K562 (cell line): ENCODE results near the gene GINS2. TPM values are rescaled to one million over a fixed set of nuclear protein-coding genes. Genes with fewer than 3 reads are reported as not detected.
A peak's percentile ranks its signal among the peaks of the same experiment; 100 is the strongest.

Experiments
- DPF2 ChIP-seq: fragments of 450-650 bp; IDR thresholded peaks from 2 replicates; pipeline ENCODE4 v1.6.1; 2016
- KLF1 ChIP-seq: fragments of 450-650 bp; IDR thresholded peaks from 2 replicates; pipeline ENCODE4 v1.6.1; 2016; ENCODE audit warnings: missing genetic modification characterization, missing compliant biosample characterization
- MYC ChIP-seq, 2 experiments: fragments of 250-450 bp in 1 of 2; sonication (Bioruptor Pico) in 1 of 2; IDR thresholded peaks; 2 replicates each; pipeline versions ENCODE4 v1.5.1 to v1.6.1; 2012 to 2021; ENCODE audit warnings: low read depth in 2 of 2, borderline replicate concordance in 1 of 2, improper control_type of control experiment in 1 of 2, low read length in 1 of 2, mild to moderate bottlenecking in 1 of 2, moderate library complexity in 1 of 2
- NFIX ChIP-seq: fragments of 250-450 bp; sonication (Bioruptor Pico); IDR thresholded peaks from 2 replicates; pipeline ENCODE4 v1.4.0; 2020; ENCODE audit warnings: low read depth, mild to moderate bottlenecking, moderate library complexity
- SREBF1 ChIP-seq: fragments of 150-350 bp; IDR thresholded peaks from 2 replicates; pipeline ENCODE4 v1.6.1; 2014; ENCODE audit warnings: antibody characterized with exemption, low read depth, low read length, borderline replicate concordance
- ZC3H4 ChIP-seq: sonication (generic); formaldehyde crosslinking; IDR thresholded peaks from 2 replicates; pipeline ENCODE4 v1.9.0; 2021; ENCODE audit warnings: missing genetic modification reagents, borderline replicate concordance
- ZNF324 ChIP-seq: fragments of 250-450 bp; sonication (Bioruptor Pico); IDR thresholded peaks from 2 replicates; pipeline ENCODE4 v1.4.0; 2020; ENCODE audit warnings: mild to moderate bottlenecking
- ZNF347 ChIP-seq: fragments of 450-650 bp; formaldehyde crosslinking; IDR thresholded peaks from 2 replicates; pipeline ENCODE4 v1.4.0; 2020; ENCODE audit warnings: low read depth, mild to moderate bottlenecking, moderate library complexity
- ZNF766 ChIP-seq: fragments of 200-800 bp; sonication (Bioruptor generic); conservative IDR thresholded peaks from 2 replicates; pipeline ENCODE4 v1.6.1; 2016; ENCODE audit warnings: missing genetic modification characterization, missing compliant biosample characterization
- polyA plus RNA-seq, 8 experiments: library from polyadenylated mRNA; depleted of rRNA in 4 of 8; stranded (reverse) in 5 of 8; unstranded in 3 of 8; fragments of >200 nt; fragmentation: Nextera tagmentation in 2 of 8; fragmentation: Illumina TruSeq in 1 of 8; extraction: Ambion mirVana in 2 of 8; extraction: Trizol in 1 of 8; gene quantifications; 2 replicates each; pipeline versions ENCODE4 v1.2.1 to v1.2.3, GENCODE V29; 2011 to 2014; ENCODE audit warnings: inconsistent platforms in 1 of 8, missing spikeins in 1 of 8
- total RNA-seq, 7 experiments: library from RNA; depleted of rRNA in 6 of 7; stranded (reverse); fragments of >200 nt in 6 of 7; fragmentation: Illumina TruSeq in 2 of 7; extraction: Trizol in 2 of 7; gene quantifications; 2 replicates each; pipeline versions ENCODE4 v1.2.1 to v1.2.3, GENCODE V29; 2011 to 2021; ENCODE audit warnings: low replicate concordance in 1 of 7
- TF ChIP-seq, protein P1 (sequence below): sonication (generic); formaldehyde crosslinking; IDR thresholded peaks from 2 replicates; pipeline ENCODE4 v1.8.0; 2022; ENCODE audit warnings: mild to moderate bottlenecking, missing genetic modification reagents, borderline replicate concordance

The GINS2 gene
- total and polyA plus RNA-seq, 9 of the 15 experiments (the other 6 are each of a cell fraction or from before 2014, with no cell fraction given): 40.4 to 76.2 (median 44.6) TPM

DNA sequence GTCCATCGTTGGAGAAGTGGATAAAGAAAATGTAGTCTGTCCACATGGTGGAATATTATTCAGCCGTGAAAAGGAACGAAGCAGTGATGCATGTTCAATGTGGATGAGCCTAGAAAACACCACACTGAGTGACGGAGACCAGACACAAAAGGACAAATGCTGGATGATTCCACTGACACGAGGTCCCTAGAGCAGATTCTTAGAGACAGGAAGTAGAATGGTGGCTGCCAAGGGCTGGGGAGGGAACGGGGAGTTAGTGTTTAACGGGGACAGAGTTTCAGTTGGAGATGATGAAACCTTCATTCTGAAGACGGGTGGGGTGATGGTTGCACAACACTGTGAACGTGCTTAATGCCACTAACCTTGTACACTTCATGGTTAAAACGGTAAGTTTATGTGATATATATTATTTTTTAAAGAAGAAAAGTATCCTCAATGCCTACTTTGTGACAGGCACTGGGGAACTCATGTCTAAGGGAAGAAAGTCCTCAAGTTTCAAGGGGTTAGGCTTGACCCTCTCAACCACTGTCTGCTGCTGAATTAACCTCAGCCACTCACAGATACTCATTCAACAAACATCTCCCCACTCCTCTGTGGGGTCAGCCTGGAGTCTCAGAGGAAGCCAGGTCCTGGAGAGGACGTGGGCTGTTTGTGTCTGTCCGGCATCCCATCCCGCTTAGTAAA is 44.5 kb upstream of the GINS2 start (continued):
- TF ChIP-seq ZNF766 (CRISPR knock-in tag) (0 out of 2 replicates have a peak, but pooled peaks have one; percentile 47), ZC3H4 (CRISPR knock-in tag) (no peak), NFIX (CRISPR knock-in tag) (no peak), ZNF347 (CRISPR knock-in tag) (no peak), DPF2 (no peak), SREBF1 (no peak), MYC (IDR thresholded peaks at IDR 0.05; ENCODE audit: low read depth, low read length) (no peak; the same call in 1 of the 2 replicates), MYC (CRISPR knock-in tag; IDR thresholded peaks at IDR 0.05; ENCODE audit: borderline replicate concordance, low read depth) (no peak), KLF1 (tag) (no peak), ZNF324 (CRISPR knock-in tag) (no peak)
- TF ChIP-seq, protein P1, sequence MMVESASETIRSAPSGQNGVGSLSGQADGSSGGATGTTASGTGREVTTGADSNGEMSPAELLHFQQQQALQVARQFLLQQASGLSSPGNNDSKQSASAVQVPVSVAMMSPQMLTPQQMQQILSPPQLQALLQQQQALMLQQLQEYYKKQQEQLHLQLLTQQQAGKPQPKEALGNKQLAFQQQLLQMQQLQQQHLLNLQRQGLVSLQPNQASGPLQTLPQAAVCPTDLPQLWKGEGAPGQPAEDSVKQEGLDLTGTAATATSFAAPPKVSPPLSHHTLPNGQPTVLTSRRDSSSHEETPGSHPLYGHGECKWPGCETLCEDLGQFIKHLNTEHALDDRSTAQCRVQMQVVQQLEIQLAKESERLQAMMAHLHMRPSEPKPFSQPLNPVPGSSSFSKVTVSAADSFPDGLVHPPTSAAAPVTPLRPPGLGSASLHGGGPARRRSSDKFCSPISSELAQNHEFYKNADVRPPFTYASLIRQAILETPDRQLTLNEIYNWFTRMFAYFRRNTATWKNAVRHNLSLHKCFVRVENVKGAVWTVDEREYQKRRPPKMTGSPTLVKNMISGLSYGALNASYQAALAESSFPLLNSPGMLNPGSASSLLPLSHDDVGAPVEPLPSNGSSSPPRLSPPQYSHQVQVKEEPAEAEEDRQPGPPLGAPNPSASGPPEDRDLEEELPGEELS: no peak
